ENCODE measurements around the gene OPCML. TPM values are rescaled to one million over a fixed set of nuclear protein-coding genes. Genes with fewer than 3 reads are reported as not detected.
A peak's percentile ranks its signal among the peaks of the same experiment; 100 is the strongest.

The OPCML gene
- total and polyA plus RNA-seq, 2 donors (not counting 1 experiment from before 2014, with no cell fraction given) = 0.99 to 2.8 TPM

- no peak overlapping the region for H3K9ac ChIP-seq (ENCODE audit: insufficient read depth, low read length)
- H3K4me2 ChIP-seq (ENCODE audit: extremely low read depth, insufficient read depth, low read length) = no peak overlapping the region
- H3K4me1 ChIP-seq (ENCODE audit: control insufficient read depth, extremely low read depth, insufficient read depth, low read length) = no peaks in the 10 kb centered on the region
- no peak overlapping the region for H3K27ac ChIP-seq (ENCODE audit: insufficient read depth, low read length)
- H3K27me3 ChIP-seq (ENCODE audit: control insufficient read depth, insufficient read depth, low read length) = no peaks in the 10 kb centered on the region
- no peaks in the 10 kb centered on the region for H3K79me2 ChIP-seq (ENCODE audit: control insufficient read depth, insufficient read depth, low read length)
- H2AFZ ChIP-seq (ENCODE audit: low read length) = no peak overlapping the region
- no peak overlapping the region for H3K4me3 ChIP-seq (replicated peaks in 1 of 4; ENCODE audit: control extremely low read depth in 1 of 4, insufficient read depth in 1 of 4, low read depth in 3 of 4, low read length in 4 of 4)
- H3K9me3 ChIP-seq (ENCODE audit: control insufficient read depth, insufficient read depth, low read depth, low read length) = no peaks in the 10 kb centered on the region
- no peaks in the 10 kb centered on the region for H3K36me3 ChIP-seq (ENCODE audit: control insufficient read depth, insufficient read depth, low read length)
- DNase-seq (ENCODE audit: low read depth in 2 of 2) = peak in 1 of 2 donors; percentile 78
- TF ChIP-seq EZH2 (IDR thresholded peaks at IDR 0.05; ENCODE audit: low read length, missing control alignments) = no peak
- no peak for TF ChIP-seq CTCF (conservative IDR thresholded peaks at IDR 0.05 in 1 of 2, IDR thresholded peaks at IDR 0.05 in 1 of 2; ENCODE audit: low read depth in 1 of 2, low read length in 2 of 2)
- no peaks in the 10 kb centered on the region for H4K20me1 ChIP-seq (ENCODE audit: control insufficient read depth, extremely low read depth, insufficient read depth, low read length)
These were observed 813.3 kb downstream of the OPCML start for GRCh38 chr11:132718711-132719671.

GRCh38 chr11:132717824-132718223 lies 814.5 kb downstream of the OPCML start:
- Histone ChIP-seq H3K27ac (ENCODE audit: insufficient read depth, low read length) (no peak overlapping the region), H4K20me1 (ENCODE audit: control insufficient read depth, extremely low read depth, insufficient read depth, low read length) (no peaks in the 10 kb centered on the region), H3K4me2 (ENCODE audit: extremely low read depth, insufficient read depth, low read length) (no peak overlapping the region), H3K36me3 (ENCODE audit: control insufficient read depth, insufficient read depth, low read length) (no peaks in the 10 kb centered on the region), H3K27me3 (ENCODE audit: control insufficient read depth, insufficient read depth, low read length) (no peaks in the 10 kb centered on the region), H3K79me2 (ENCODE audit: control insufficient read depth, insufficient read depth, low read length) (no peaks in the 10 kb centered on the region), H3K9me3 (ENCODE audit: control insufficient read depth, insufficient read depth, low read depth, low read length) (no peaks in the 10 kb centered on the region), H3K9ac (ENCODE audit: insufficient read depth, low read length) (no peak overlapping the region), H2AFZ (ENCODE audit: low read length) (no peak overlapping the region), H3K4me1 (ENCODE audit: control insufficient read depth, extremely low read depth, insufficient read depth, low read length) (no peaks in the 10 kb centered on the region), H3K4me3 (replicated peaks in 1 of 4; ENCODE audit: control extremely low read depth in 1 of 4, insufficient read depth in 1 of 4, low read depth in 3 of 4, low read length in 4 of 4) (no peak overlapping the region)
- DNase-seq (ENCODE audit: low read depth in 2 of 2) = no peak
- TF ChIP-seq EZH2 (IDR thresholded peaks at IDR 0.05; ENCODE audit: low read length, missing control alignments) = no peak
- no peak for TF ChIP-seq CTCF (conservative IDR thresholded peaks at IDR 0.05 in 1 of 2, IDR thresholded peaks at IDR 0.05 in 1 of 2; ENCODE audit: low read depth in 1 of 2, low read length in 2 of 2)

- DNase-seq (ENCODE audit: low read depth in 2 of 2) = no peak
- Histone ChIP-seq H3K27ac (ENCODE audit: insufficient read depth, low read length) (no peak overlapping the region), H3K9ac (ENCODE audit: insufficient read depth, low read length) (no peak overlapping the region), H3K4me1 (ENCODE audit: control insufficient read depth, extremely low read depth, insufficient read depth, low read length) (no peaks in the 10 kb centered on the region), H3K36me3 (ENCODE audit: control insufficient read depth, insufficient read depth, low read length) (no peaks in the 10 kb centered on the region), H3K27me3 (ENCODE audit: control insufficient read depth, insufficient read depth, low read length) (no peaks in the 10 kb centered on the region), H3K4me3 (replicated peaks in 1 of 4; ENCODE audit: control extremely low read depth in 1 of 4, insufficient read depth in 1 of 4, low read depth in 3 of 4, low read length in 4 of 4) (no peak overlapping the region), H3K9me3 (ENCODE audit: control insufficient read depth, insufficient read depth, low read depth, low read length) (no peaks in the 10 kb centered on the region), H2AFZ (ENCODE audit: low read length) (no peak overlapping the region), H3K79me2 (ENCODE audit: control insufficient read depth, insufficient read depth, low read length) (no peaks in the 10 kb centered on the region), H3K4me2 (ENCODE audit: extremely low read depth, insufficient read depth, low read length) (no peak overlapping the region), H4K20me1 (ENCODE audit: control insufficient read depth, extremely low read depth, insufficient read depth, low read length) (no peaks in the 10 kb centered on the region)
- no peak for TF ChIP-seq EZH2 (IDR thresholded peaks at IDR 0.05; ENCODE audit: low read length, missing control alignments)
- TF ChIP-seq CTCF (conservative IDR thresholded peaks at IDR 0.05 in 1 of 2, IDR thresholded peaks at IDR 0.05 in 1 of 2; ENCODE audit: low read depth in 1 of 2, low read length in 2 of 2) = no peak
These were observed 816.3 kb downstream of the OPCML start for GRCh38 chr11:132716037-132716436.
